D721Med (cell line): ENCODE data around the gene B3GNT9.

Experiments used
- DNase-seq: peaks from one replicate; pipeline ENCODE4 v3.0.0; 2011; ENCODE audit warnings: low spot score; ENCODE audit not compliant: insufficient read length
- FAIRE-seq: peaks from 2 replicates; lab custom pipeline; 2011; peaks lifted over from hg19 to GRCh38; lab: Jason Lieb, UNC
- TF ChIP-seq, protein P1 (sequence below): IDR thresholded peaks from 2 replicates; pipeline ENCODE4 v1.5.1; 2012; ENCODE audit warnings: mild to moderate bottlenecking, control low read depth; ENCODE audit not compliant: insufficient read depth; ENCODE audit errors: missing control alignments

Gene B3GNT9

GRCh38 chr16:67149276-67150046 is 1.3 kb downstream of the B3GNT9 start:
- FAIRE-seq (no peak), DNase-seq (no peak)
- TF ChIP-seq, protein P1, sequence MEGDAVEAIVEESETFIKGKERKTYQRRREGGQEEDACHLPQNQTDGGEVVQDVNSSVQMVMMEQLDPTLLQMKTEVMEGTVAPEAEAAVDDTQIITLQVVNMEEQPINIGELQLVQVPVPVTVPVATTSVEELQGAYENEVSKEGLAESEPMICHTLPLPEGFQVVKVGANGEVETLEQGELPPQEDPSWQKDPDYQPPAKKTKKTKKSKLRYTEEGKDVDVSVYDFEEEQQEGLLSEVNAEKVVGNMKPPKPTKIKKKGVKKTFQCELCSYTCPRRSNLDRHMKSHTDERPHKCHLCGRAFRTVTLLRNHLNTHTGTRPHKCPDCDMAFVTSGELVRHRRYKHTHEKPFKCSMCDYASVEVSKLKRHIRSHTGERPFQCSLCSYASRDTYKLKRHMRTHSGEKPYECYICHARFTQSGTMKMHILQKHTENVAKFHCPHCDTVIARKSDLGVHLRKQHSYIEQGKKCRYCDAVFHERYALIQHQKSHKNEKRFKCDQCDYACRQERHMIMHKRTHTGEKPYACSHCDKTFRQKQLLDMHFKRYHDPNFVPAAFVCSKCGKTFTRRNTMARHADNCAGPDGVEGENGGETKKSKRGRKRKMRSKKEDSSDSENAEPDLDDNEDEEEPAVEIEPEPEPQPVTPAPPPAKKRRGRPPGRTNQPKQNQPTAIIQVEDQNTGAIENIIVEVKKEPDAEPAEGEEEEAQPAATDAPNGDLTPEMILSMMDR = no peak

- FAIRE-seq (no peak), DNase-seq (no peak)
- TF ChIP-seq, protein P1 = no peak
Measured at GRCh38 chr16:67148656-67149275, 2.0 kb downstream of the B3GNT9 start.

- no peak for DNase-seq
- TF ChIP-seq, protein P1 = no peak
- FAIRE-seq = no peak
Measured at GRCh38 chr16:67148221-67148620, 2.6 kb downstream of the B3GNT9 start.

GRCh38 chr16:67147437-67148140 is 3.2 kb downstream of the B3GNT9 start:
- DNase-seq (no peak), FAIRE-seq (no peak)
- TF ChIP-seq, protein P1 = no peak

- TF ChIP-seq, protein P1 = no peak
- DNase-seq (no peak), FAIRE-seq (no peak)
Measured at GRCh38 chr16:67146523-67147357, 4.1 kb downstream of the B3GNT9 start.

GRCh38 chr16:67145746-67146145 is 5.1 kb downstream of the B3GNT9 start:
- FAIRE-seq (no peak), DNase-seq (no peak)
- TF ChIP-seq, protein P1 = no peak
